Measurements from ENCODE around the gene PHF21B. TPM values are rescaled to one million over a fixed set of nuclear protein-coding genes. Genes with fewer than 3 reads are reported as not detected.

PHF21B gene
- polyA plus RNA-seq, 1 donor (not counting 4 experiments of a cell fraction or from before 2014, with no cell fraction given), result not detected

- Histone ChIP-seq H4K20me1 (ENCODE audit: control insufficient read depth, extremely low read depth, insufficient read depth, low read length) (no peaks in the 10 kb centered on the region), H3K4me1 (ENCODE audit: control insufficient read depth, extremely low read depth, insufficient read depth, low read length) (no peaks in the 10 kb centered on the region), H3K9me1 (ENCODE audit: control insufficient read depth, extremely low read depth, insufficient read depth, low read length) (no peaks in the 10 kb centered on the region), H3K9me3 (ENCODE audit: control insufficient read depth, low read depth, low read length) (no peaks in the 10 kb centered on the region), H3K4me3 (ENCODE audit: control insufficient read depth in 2 of 3, extremely low read depth in 1 of 3, insufficient read depth in 2 of 3, low read depth in 1 of 3, low read length in 3 of 3) (no peak overlapping the region), H3K36me3 (ENCODE audit: control insufficient read depth in 2 of 2, extremely low read depth in 1 of 2, insufficient read depth in 2 of 2, low read length in 2 of 2) (no peaks in the 10 kb centered on the region), H3K27me3 (ENCODE audit: control insufficient read depth, extremely low read depth, insufficient read depth, low read length) (peaks cover 15% of the 10 kb centered on the region), H3K4me2 (ENCODE audit: control insufficient read depth, extremely low read depth, insufficient read depth, low read depth, low read length) (no peak overlapping the region), H2AFZ (ENCODE audit: control insufficient read depth, low read length) (no peak overlapping the region), H3K9ac (ENCODE audit: control insufficient read depth, extremely low read depth, insufficient read depth, low read length) (no peak overlapping the region), H3K79me2 (ENCODE audit: control insufficient read depth, insufficient read depth, low read length) (no peaks in the 10 kb centered on the region), H3K27ac (ENCODE audit: control insufficient read depth, insufficient read depth, low read length) (no peak overlapping the region)
- dilution Hi-C loops (cut with MboI; ENCODE audit: extremely low pct_ligation_motif_present, low sequenced_read_pairs), result no loop called here
- no peak for TF ChIP-seq CTCF (optimal IDR thresholded peaks at IDR 0.05 in 1 of 3, IDR thresholded peaks at IDR 0.05 in 1 of 3, conservative IDR thresholded peaks at IDR 0.05 in 1 of 3; ENCODE audit: extremely low read depth in 1 of 3, insufficient read depth in 2 of 3, low read length in 3 of 3)
- TF ChIP-seq EZH2 (IDR thresholded peaks at IDR 0.05; ENCODE audit: low read length), result no peak
- no peak for DNase-seq (ENCODE audit: low read depth, low spot score)
- no peak for FAIRE-seq
These were observed 58.3 kb downstream of the PHF21B start for GRCh38 chr22:44951510-44951816.

- no peak overlapping the region for H3K4me2 ChIP-seq (ENCODE audit: control insufficient read depth, extremely low read depth, insufficient read depth, low read depth, low read length)
- H3K9me3 ChIP-seq (ENCODE audit: control insufficient read depth, low read depth, low read length), result no peaks in the 10 kb centered on the region
- no peaks in the 10 kb centered on the region for H3K79me2 ChIP-seq (ENCODE audit: control insufficient read depth, insufficient read depth, low read length)
- FAIRE-seq (no peak), DNase-seq (ENCODE audit: low read depth, low spot score) (no peak)
- H4K20me1 ChIP-seq (ENCODE audit: control insufficient read depth, extremely low read depth, insufficient read depth, low read length), result no peaks in the 10 kb centered on the region
- dilution Hi-C loops (cut with MboI; ENCODE audit: extremely low pct_ligation_motif_present, low sequenced_read_pairs), result no loop called here
- no peaks in the 10 kb centered on the region for H3K36me3 ChIP-seq (ENCODE audit: control insufficient read depth in 2 of 2, extremely low read depth in 1 of 2, insufficient read depth in 2 of 2, low read length in 2 of 2)
- no peak overlapping the region for H3K27ac ChIP-seq (ENCODE audit: control insufficient read depth, insufficient read depth, low read length)
- H3K9me1 ChIP-seq (ENCODE audit: control insufficient read depth, extremely low read depth, insufficient read depth, low read length), result no peaks in the 10 kb centered on the region
- H3K4me3 ChIP-seq (ENCODE audit: control insufficient read depth in 2 of 3, extremely low read depth in 1 of 3, insufficient read depth in 2 of 3, low read depth in 1 of 3, low read length in 3 of 3), result no peak overlapping the region
- no peak overlapping the region for H3K9ac ChIP-seq (ENCODE audit: control insufficient read depth, extremely low read depth, insufficient read depth, low read length)
- TF ChIP-seq CTCF (optimal IDR thresholded peaks at IDR 0.05 in 1 of 3, IDR thresholded peaks at IDR 0.05 in 1 of 3, conservative IDR thresholded peaks at IDR 0.05 in 1 of 3; ENCODE audit: extremely low read depth in 1 of 3, insufficient read depth in 2 of 3, low read length in 3 of 3) (no peak), EZH2 (IDR thresholded peaks at IDR 0.05; ENCODE audit: low read length) (no peak)
- H2AFZ ChIP-seq (ENCODE audit: control insufficient read depth, low read length), result no peak overlapping the region
- H3K27me3 ChIP-seq (ENCODE audit: control insufficient read depth, extremely low read depth, insufficient read depth, low read length), result peaks cover 14% of the 10 kb centered on the region
- H3K4me1 ChIP-seq (ENCODE audit: control insufficient read depth, extremely low read depth, insufficient read depth, low read length), result no peaks in the 10 kb centered on the region
These were observed 58.8 kb downstream of the PHF21B start for GRCh38 chr22:44950806-44951509.

All from keratinocyte (primary cell).